NCI-H1930 (cell line): ENCODE results near the gene CLDN18.

ENCODE experiments used
- DNase-seq, 2 experiments: peaks; one replicate each; lab custom pipeline; 2025; lab: John Stamatoyannopoulos, UW

The CLDN18 gene

GRCh38 chr3:138025553-138025952 lies 15.6 kb downstream of the CLDN18 start:
- DNase-seq: no peak

GRCh38 chr3:138027821-138028220 lies 17.9 kb downstream of the CLDN18 start:
- DNase-seq: no peak

DNA sequence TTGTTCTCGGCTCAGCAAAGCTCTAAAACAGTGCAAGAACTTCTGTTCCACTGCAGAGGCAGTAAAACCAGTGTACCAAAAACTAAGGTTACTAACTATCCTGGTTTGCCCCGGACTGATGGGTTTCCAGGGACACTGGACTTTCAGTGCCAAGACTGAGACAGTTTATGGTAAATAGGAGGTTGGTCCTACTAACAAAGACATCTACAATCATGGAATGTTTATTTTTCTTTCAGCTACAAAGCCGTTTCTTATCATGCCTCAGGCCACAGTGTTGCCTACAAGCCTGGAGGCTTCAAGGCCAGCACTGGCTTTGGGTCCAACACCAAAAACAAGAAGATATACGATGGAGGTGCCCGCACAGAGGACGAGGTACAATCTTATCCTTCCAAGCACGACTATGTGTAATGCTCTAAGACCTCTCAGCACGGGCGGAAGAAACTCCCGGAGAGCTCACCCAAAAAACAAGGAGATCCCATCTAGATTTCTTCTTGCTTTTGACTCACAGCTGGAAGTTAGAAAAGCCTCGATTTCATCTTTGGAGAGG lies 20.8 kb downstream of the CLDN18 start:
- DNase-seq: no peak

DNA sequence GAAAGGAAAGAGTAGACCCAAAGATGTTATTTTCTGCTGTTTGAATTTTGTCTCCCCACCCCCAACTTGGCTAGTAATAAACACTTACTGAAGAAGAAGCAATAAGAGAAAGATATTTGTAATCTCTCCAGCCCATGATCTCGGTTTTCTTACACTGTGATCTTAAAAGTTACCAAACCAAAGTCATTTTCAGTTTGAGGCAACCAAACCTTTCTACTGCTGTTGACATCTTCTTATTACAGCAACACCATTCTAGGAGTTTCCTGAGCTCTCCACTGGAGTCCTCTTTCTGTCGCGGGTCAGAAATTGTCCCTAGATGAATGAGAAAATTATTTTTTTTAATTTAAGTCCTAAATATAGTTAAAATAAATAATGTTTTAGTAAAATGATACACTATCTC lies 21.6 kb downstream of the CLDN18 start:
- no peak for DNase-seq

GRCh38 chr3:138032567-138032966 lies 22.6 kb downstream of the CLDN18 start:
- DNase-seq: no peak

DNA sequence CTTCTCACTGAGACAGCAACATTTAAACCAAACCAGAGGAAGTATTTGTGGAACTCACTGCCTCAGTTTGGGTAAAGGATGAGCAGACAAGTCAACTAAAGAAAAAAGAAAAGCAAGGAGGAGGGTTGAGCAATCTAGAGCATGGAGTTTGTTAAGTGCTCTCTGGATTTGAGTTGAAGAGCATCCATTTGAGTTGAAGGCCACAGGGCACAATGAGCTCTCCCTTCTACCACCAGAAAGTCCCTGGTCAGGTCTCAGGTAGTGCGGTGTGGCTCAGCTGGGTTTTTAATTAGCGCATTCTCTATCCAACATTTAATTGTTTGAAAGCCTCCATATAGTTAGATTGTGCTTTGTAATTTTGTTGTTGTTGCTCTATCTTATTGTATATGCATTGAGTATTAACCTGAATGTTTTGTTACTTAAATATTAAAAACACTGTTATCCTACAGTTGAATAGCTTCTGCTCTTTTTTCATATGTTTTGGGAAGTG lies 23.3 kb downstream of the CLDN18 start:
- DNase-seq: no peak

- no peak for DNase-seq
Observed at GRCh38 chr3:138034918-138035317, 25.0 kb downstream of the CLDN18 start.

- DNase-seq: no peak
Observed at GRCh38 chr3:138036572-138036971, 26.6 kb downstream of the CLDN18 start.

GRCh38 chr3:138038725-138039462 lies 28.9 kb downstream of the CLDN18 start:
- no peak for DNase-seq

DNA sequence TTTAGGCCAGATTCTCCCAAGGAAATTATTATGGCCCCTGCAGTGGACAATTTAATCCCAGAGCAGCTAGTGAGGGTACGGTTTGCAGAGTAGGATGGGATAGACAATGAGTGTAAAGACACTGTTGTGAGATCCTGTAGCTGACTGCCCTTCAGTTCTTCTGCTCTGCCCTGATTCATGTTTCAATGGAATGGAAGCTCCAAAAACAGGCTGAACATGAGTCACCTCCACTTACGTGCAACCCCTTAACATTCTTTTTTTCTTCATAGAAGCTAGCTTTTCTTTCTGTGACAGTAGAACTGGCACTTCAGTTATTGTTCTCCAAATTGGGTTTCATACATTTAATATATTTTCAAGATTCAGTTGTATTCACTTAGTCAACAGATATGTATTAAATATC lies 32.1 kb downstream of the CLDN18 start:
- no peak for DNase-seq

DNA sequence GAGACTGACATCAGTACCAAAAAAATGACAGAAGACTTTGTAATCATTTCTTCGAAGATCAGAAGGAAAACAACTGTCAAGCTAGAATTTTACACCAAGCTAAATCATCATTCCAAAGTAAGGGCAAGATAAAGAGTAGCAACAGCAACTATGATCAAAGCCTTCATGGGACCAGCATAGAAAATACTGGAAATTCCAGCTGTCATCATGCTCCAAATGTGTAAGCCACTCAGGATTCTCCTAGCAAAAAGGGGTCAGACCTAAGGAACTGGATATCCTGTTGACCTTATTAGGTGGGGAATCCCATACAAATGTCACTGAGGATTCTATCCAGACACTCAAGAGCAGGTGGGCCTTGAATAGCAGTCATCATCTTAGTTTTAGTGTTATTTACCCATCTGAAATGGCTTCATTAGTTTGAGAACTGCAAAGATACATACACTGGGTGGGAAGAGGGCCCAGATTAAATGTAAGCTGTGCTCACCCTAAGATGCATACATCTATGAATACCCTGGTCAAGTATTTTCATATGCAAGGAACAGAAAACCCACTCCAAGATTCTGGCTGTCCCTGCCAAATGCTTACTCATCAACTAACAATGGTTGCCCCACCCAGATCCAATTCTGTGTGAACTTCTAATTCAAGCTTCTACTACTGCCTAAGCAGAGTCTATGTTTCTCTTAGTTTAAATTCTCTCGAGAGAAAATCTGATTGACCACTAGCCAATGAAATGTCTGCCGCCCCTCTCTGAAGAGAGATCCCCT lies 33.5 kb downstream of the CLDN18 start:
- no peak for DNase-seq

GRCh38 chr3:138046085-138046484 lies 36.1 kb downstream of the CLDN18 start:
- no peak for DNase-seq

DNA sequence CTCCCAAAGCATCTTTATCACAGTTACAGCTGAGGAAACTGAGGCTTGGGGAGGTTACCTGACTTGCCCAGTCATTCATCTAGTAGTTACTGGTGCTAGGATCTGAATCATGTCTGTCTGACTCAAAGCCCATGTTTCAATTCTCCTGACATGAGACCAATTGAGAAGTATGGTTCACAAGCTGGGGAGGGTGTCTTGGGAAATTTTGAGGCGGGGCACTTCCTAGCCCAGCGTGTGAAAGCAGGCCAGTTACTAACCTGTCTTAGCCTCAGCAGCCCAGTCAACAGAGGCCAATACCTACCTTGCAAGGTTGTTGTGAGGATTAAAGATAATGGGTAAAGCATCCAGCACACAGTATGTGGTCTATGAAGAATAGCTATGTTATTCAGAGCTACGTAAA lies 37.0 kb downstream of the CLDN18 start:
- DNase-seq: no peak

- no peak for DNase-seq
Observed at GRCh38 chr3:138047596-138048158, 37.7 kb downstream of the CLDN18 start.

- DNase-seq: no peak
Observed at GRCh38 chr3:138049157-138049919, 39.4 kb downstream of the CLDN18 start.

DNA sequence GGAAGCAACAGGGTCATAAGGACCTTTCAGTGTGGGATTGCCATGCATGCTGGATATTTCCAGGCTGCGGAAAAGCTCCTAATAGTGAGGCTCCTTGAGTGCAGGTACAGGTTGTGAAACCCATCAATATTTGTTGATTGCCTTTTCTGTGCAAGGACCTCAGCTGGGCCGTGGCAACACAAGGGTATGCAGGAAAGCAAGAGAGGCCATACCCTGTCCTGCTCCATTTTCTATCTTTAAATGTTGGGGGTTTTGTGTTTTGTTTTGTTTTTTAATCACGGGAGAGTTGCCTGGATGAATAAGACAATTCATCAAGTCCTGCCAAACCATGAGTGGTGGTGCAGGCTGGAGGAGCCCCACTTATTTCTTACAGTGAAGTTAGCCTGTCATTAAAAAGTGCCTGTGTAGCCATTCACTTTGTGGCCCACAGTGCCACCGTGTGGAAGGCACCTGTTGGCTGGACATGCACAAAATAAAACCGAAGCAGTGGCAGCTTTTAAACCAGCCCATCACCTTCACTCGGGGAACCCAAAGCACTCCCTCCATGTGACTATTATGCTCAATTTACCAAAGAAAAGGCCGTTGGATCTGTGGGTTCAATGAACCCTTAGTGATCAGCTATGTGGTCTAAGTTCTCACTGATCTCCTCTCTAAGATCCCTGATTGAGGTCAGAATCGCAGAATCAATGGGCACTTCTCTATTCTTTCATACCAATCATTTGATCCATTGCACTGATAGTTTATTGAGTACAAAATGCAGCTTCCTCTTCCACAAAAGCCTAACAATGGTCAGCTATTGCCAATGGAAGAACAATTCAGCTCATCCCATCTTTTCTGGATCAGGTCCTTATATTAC lies 42.2 kb downstream of the CLDN18 start:
- DNase-seq: peak; percentile 5 to 42

DNA sequence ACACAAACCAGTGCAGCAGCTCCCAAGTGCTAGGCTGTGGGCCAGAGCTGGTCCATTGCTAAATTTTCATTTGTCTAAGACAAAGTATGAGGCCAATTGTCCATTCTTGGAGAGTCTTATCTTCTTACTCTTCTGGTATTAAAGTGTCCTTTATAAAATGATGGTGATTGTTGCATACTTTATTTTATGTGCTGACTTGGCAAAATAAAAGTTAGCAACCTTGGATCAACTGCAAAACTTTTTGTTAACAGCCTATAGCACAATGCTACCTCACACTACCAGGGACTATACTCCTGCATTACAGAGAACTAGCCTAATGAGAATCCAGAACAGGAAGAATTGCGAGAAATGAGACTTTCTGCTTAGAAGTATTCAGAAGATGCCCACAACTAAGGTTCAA lies 44.1 kb downstream of the CLDN18 start:
- DNase-seq: no peak

GRCh38 chr3:138057384-138057783 lies 47.4 kb downstream of the CLDN18 start:
- no peak for DNase-seq

DNA sequence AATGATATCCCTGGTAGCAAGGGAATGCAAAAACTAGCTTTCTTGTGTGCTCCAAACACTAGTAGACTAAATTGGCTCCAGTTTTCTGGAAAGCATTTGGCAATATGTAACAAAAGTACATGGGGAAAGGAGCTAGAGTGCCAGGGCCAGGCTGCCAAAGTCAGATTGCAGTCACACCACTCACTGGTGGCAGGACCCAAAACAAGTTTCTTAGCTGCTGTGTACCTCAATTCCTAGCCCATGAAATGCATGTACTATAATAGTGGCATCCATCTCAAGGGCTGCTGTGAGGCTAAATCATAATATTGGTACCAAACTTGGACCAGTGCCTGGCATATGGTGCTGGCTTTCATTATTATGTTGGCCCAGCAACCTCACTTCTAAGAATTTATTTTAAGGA lies 49.3 kb downstream of the CLDN18 start:
- no peak for DNase-seq

- DNase-seq: no peak
Observed at GRCh38 chr3:138060792-138061191, 50.8 kb downstream of the CLDN18 start.

DNA sequence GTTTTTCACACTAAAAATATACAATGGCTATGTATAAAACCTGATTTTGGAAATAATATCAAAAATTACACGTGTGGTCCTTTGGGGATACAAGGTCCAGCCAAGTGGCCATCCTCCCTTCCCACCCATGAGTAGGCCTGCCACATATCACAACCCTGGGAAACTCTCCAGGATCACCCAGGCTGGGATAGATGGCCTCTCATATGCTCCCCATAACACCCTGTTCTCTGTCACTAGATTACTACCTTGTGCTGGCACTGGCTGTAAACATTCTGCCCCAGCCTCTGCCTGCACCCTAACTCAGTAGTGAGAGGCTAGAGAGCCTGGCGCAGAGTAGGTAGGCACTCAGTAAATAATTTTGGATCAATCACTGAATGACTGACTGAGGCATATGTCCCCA lies 52.1 kb downstream of the CLDN18 start:
- no peak for DNase-seq
